HCT116 (cell line): Measurements from ENCODE around the gene LPAR5. TPM values are rescaled to one million over a fixed set of nuclear protein-coding genes. Genes with fewer than 3 reads are reported as not detected.

ENCODE experiments used
- ATAC-seq: fragments of 200-7000 bp; cut with Tn5 transposase; 2 replicates; pipeline ENCODE4 v1.9.1; 2020; ENCODE audit warnings: mild to moderate bottlenecking, moderate library complexity
- BruUV-seq: library from RNA; stranded (reverse); fragments of 400-500 nt; replicated peaks from 2 replicates; lab custom pipeline; 2021; lab: Mats Ljungman, UMichigan
- CTCF ChIA-PET: fragments of 300-600 bp; sonication (Branson Sonifier 250); formaldehyde crosslinking; loops from one replicate; lab custom pipeline; 2021; ENCODE audit warnings: antibody characterized with exemption; lab: Charles Lee
- POLR2A ChIA-PET: fragments of 300-600, 350-600 bp; sonication (Branson Sonifier 250); formaldehyde crosslinking; loops from one replicate; lab custom pipeline; 2021; ENCODE audit warnings: antibody characterized with exemption; lab: Charles Lee
- RAD21 ChIA-PET, 2 experiments: fragments of 300-600 bp; sonication (Branson Sonifier 250); formaldehyde crosslinking; loops; one replicate each; lab custom pipeline; 2023; ENCODE audit warnings: low total read pairs in 2 of 2; ENCODE audit not compliant: uncharacterized antibody in 2 of 2, unreplicated experiment in 2 of 2, low non-redundant PET in 1 of 2; lab: Charles Lee
- DNase-seq: peaks from one replicate; pipeline ENCODE4 v3.0.0-alpha.2; 2010; ENCODE audit warnings: low read depth, low spot score
- H2AFZ ChIP-seq: fragments of 200-600 bp; shearing (Covaris generic), sonication (generic); 2 replicates; pipeline ENCODE4 v1.6.1; 2017; ENCODE audit warnings: low read depth, mixed run types, mixed read lengths, antibody characterized with exemption, low read length; ENCODE audit not compliant: poor library complexity, severe bottlenecking
- H3K27ac ChIP-seq: 2 replicates; pipeline ENCODE4 v1.5.1; 2012; ENCODE audit warnings: low read depth, low read length
- H3K27me3 ChIP-seq: fragments of 200-600 bp; sonication (generic); 2 replicates; pipeline ENCODE4 v1.6.1; 2016; ENCODE audit warnings: mixed run types, low read length, mixed read lengths; ENCODE audit not compliant: insufficient read depth
- H3K36me3 ChIP-seq, 2 experiments: fragments of 200-500 bp in 1 of 2; fragments of 200-600 bp in 1 of 2; sonication (Bioruptor generic) in 1 of 2; sonication (generic) in 1 of 2; 2 replicates each; pipeline versions ENCODE4 v1.5.1 to v1.6.1; 2014 to 2016; ENCODE audit warnings: low read length in 2 of 2, inconsistent platforms in 1 of 2, mixed read lengths in 1 of 2, mixed run types in 1 of 2; ENCODE audit not compliant: insufficient read depth in 2 of 2, control insufficient read depth in 1 of 2
- H3K4me1 ChIP-seq, 2 experiments: fragments of 200-600 bp in 1 of 2; sonication (generic) in 1 of 2; 2 replicates each; pipeline versions ENCODE4 v1.5.1 to v1.6.1; 2012 to 2017; ENCODE audit warnings: low read length in 2 of 2, inconsistent platforms in 1 of 2, mild to moderate bottlenecking in 1 of 2, mixed read lengths in 1 of 2, mixed run types in 1 of 2, moderate library complexity in 1 of 2; ENCODE audit not compliant: insufficient read depth in 2 of 2, control insufficient read depth in 1 of 2
- H3K4me2 ChIP-seq: fragments of 200-600 bp; sonication (generic); 2 replicates; pipeline ENCODE4 v1.6.1; 2017; ENCODE audit warnings: mixed run types, low read length, mixed read lengths
- H3K4me3 ChIP-seq, 2 experiments: fragments of 200-600 bp in 1 of 2; sonication (generic) in 1 of 2; replicated peaks in 1 of 2; 2 replicates each; pipeline ENCODE4 v1.5.1; 2011 to 2016; ENCODE audit warnings: low read length in 2 of 2, control low read depth in 1 of 2, low read depth in 1 of 2, mild to moderate bottlenecking in 1 of 2, mixed read lengths in 1 of 2, mixed run types in 1 of 2
- H3K79me2 ChIP-seq: fragments of 200-600 bp; sonication (generic); 2 replicates; pipeline ENCODE4 v1.6.1; 2017; ENCODE audit warnings: mild to moderate bottlenecking, mixed run types, low read length, moderate library complexity, mixed read lengths; ENCODE audit not compliant: insufficient read depth
- H3K9ac ChIP-seq: fragments of 200-600 bp; sonication (generic); 2 replicates; pipeline ENCODE4 v1.6.1; 2016; ENCODE audit warnings: low read length, mixed read lengths
- H3K9me2 ChIP-seq: fragments of 200-600 bp; sonication (generic), shearing (Covaris generic); 2 replicates; pipeline ENCODE4 v1.6.1; 2017; ENCODE audit warnings: mixed run types, mild to moderate bottlenecking, moderate library complexity; ENCODE audit not compliant: insufficient read depth
- H3K9me3 ChIP-seq, 2 experiments: fragments of 200-500 bp in 1 of 2; fragments of 200-600 bp in 1 of 2; sonication (Bioruptor generic) in 1 of 2; sonication (generic) in 1 of 2; 2 replicates each; pipeline ENCODE4 v1.6.1; 2014 to 2017; ENCODE audit warnings: low read length in 2 of 2, mixed read lengths in 2 of 2, inconsistent platforms in 1 of 2, low read depth in 1 of 2, mild to moderate bottlenecking in 1 of 2, mixed run types in 1 of 2, moderate library complexity in 1 of 2; ENCODE audit not compliant: control insufficient read depth in 1 of 2, insufficient read depth in 1 of 2
- H4K20me1 ChIP-seq: fragments of 200-600 bp; sonication (generic), shearing (Covaris generic); 2 replicates; pipeline ENCODE4 v1.6.1; 2017; ENCODE audit warnings: mixed run types, mild to moderate bottlenecking, moderate library complexity; ENCODE audit not compliant: insufficient read depth
- ATF3 ChIP-seq: IDR thresholded peaks from 2 replicates; pipeline ENCODE4 v1.6.1; 2012
- CBX3 ChIP-seq: IDR thresholded peaks from 2 replicates; pipeline ENCODE4 v1.6.1; 2012; ENCODE audit warnings: low read depth
- CEBPB ChIP-seq: IDR thresholded peaks from 2 replicates; pipeline ENCODE4 v1.6.1; 2012; ENCODE audit warnings: low read depth
- CTCF ChIP-seq, 3 experiments: fragments of 200-600 bp in 1 of 3; sonication (generic) in 1 of 3; IDR thresholded peaks in 2 of 3; conservative IDR thresholded peaks in 1 of 3; 2 replicates each; pipeline ENCODE4 v1.5.1; 2012 to 2017; ENCODE audit warnings: low read depth in 2 of 3, low read length in 2 of 3, antibody characterized with exemption in 1 of 3, borderline replicate concordance in 1 of 3, control low read depth in 1 of 3, mild to moderate bottlenecking in 1 of 3, mixed read lengths in 1 of 3, mixed run types in 1 of 3, moderate library complexity in 1 of 3; ENCODE audit not compliant: insufficient read depth in 1 of 3
- FOSL1 ChIP-seq: IDR thresholded peaks from 2 replicates; pipeline ENCODE4 v1.6.1; 2012; ENCODE audit warnings: low read depth
- RAD21 ChIP-seq: IDR thresholded peaks from 2 replicates; pipeline ENCODE4 v1.6.1; 2012; ENCODE audit warnings: low read depth, mild to moderate bottlenecking
- REST ChIP-seq: IDR thresholded peaks from 2 replicates; pipeline ENCODE4 v1.6.1; 2012; ENCODE audit warnings: low read depth
- SIN3A ChIP-seq: IDR thresholded peaks from 2 replicates; pipeline ENCODE4 v1.6.1; 2012; ENCODE audit warnings: low read depth
- TCF7L2 ChIP-seq: IDR thresholded peaks from 2 replicates; pipeline ENCODE4 v1.7.0; 2011; ENCODE audit warnings: borderline replicate concordance, inconsistent platforms; ENCODE audit not compliant: insufficient read depth, insufficient read length; ENCODE audit errors: extremely low read depth
- intact Hi-C: fragments of 100-400 bp; cut with micrococcal nuclease; formaldehyde crosslinking; loops from 2 replicates; pipeline ENCODE4 v1.10.0; 2022
- total RNA-seq: library from RNA; stranded (reverse); gene quantifications from one replicate; pipeline ENCODE4 v1.2.1, GENCODE V29; 2021; ENCODE audit not compliant: unreplicated experiment

Gene LPAR5
- total RNA-seq, 1 experiment from 2014 or later = 5.2 TPM

- no peak overlapping the region for H2AFZ ChIP-seq
- RAD21 ChIA-PET = no interaction called here
- no peaks in the 10 kb centered on the region for H4K20me1 ChIP-seq
- TF ChIP-seq FOSL1 (no peak), CTCF (IDR thresholded peaks at IDR 0.05 in 2 of 3, conservative IDR thresholded peaks at IDR 0.05 in 1 of 3; ENCODE audit: borderline replicate concordance in 1 of 3, insufficient read depth in 1 of 3, low read depth in 2 of 3, low read length in 2 of 3) (peak in 1 of 3 experiments; percentile 21; a peak in 2 of 6 replicates)
- CTCF ChIA-PET = no interaction called here
- H3K79me2 ChIP-seq = no peaks in the 10 kb centered on the region
- no peak overlapping the region for H3K4me3 ChIP-seq
- no peak overlapping the region for H3K9ac ChIP-seq
- no peaks in the 10 kb centered on the region for H3K9me3 ChIP-seq
- no peaks in the 10 kb centered on the region for H3K27me3 ChIP-seq
- peaks cover 3 to 12% of the 10 kb centered on the region in 2 experiments; a peak in 3 of 4 replicates for H3K4me1 ChIP-seq
- no peaks in the 10 kb centered on the region for H3K9me2 ChIP-seq
- POLR2A ChIA-PET = no interaction called here
- no TSS peak for BruUV-seq
- H3K36me3 ChIP-seq = no peaks in the 10 kb centered on the region
- intact Hi-C loops = no loop called here
- H3K4me2 ChIP-seq = no peak overlapping the region
- DNase-seq (no peak), ATAC-seq (no peak)
- H3K27ac ChIP-seq = no peak overlapping the region
Observed at GRCh38 chr12:6620137-6620884, 15.4 kb downstream of the LPAR5 start.

GRCh38 chr12:6618483-6619225, 17.1 kb downstream of the LPAR5 start:
- intact Hi-C loops = no loop called here
- TF ChIP-seq CEBPB = no peak
- no peak for TF ChIP-seq RAD21
- no peak for TF ChIP-seq TCF7L2
- no peak for TF ChIP-seq REST
- no peak for TF ChIP-seq ATF3
- no peak for TF ChIP-seq SIN3A
- no peak for TF ChIP-seq FOSL1
- no peak for TF ChIP-seq CBX3

More at GRCh38 chr12:6618483-6619225, 17.1 kb downstream of the LPAR5 start:
- ATAC-seq = no peak
- H3K79me2 ChIP-seq = no peaks in the 10 kb centered on the region
- no peaks in the 10 kb centered on the region for H3K9me2 ChIP-seq
- H3K27ac ChIP-seq = no peak overlapping the region
- no peaks in the 10 kb centered on the region for H3K27me3 ChIP-seq
- no peak overlapping the region for H3K9ac ChIP-seq
- no peak overlapping the region for H3K4me3 ChIP-seq
- H3K36me3 ChIP-seq = no peaks in the 10 kb centered on the region
- TSS peak; percentile 78 for BruUV-seq
- CTCF ChIA-PET = interaction anchor here (1.0 kb wide), 1 partner anchor 66 kb away, joined by 6 read pairs; no protein-coding TSS in a partner anchor
- RAD21 ChIA-PET = interaction anchor here (0.6 to 0.8 kb wide), 2 partner anchors 50 to 66 kb away, joined by 3 read pairs; no protein-coding TSS in a partner anchor
- H4K20me1 ChIP-seq = no peaks in the 10 kb centered on the region
- H3K4me1 ChIP-seq = peaks cover 10 to 19% of the 10 kb centered on the region in 2 experiments
- no peaks in the 10 kb centered on the region for H3K9me3 ChIP-seq
- POLR2A ChIA-PET = interaction anchor here (1.0 kb wide), 1 partner anchor 71 kb away, joined by 5 read pairs; the partner anchor contains the start of gene ZNF384
- DNase-seq = no peak
- H2AFZ ChIP-seq = no peak overlapping the region
- no peak overlapping the region for H3K4me2 ChIP-seq
